Stimulated activated CD8-positive, alpha-beta memory T cell treated with anti-CD3 and anti-CD28 coated beads, Interleukin-15, amount 100 ng/mL, for 1 hour (primary cell): ENCODE data around the gene MAGEB1.

Source experiments
- DNase-seq: peaks from one replicate; pipeline ENCODE4 v3.0.0-alpha.2; 2020; ENCODE audit warnings: low read depth

Gene MAGEB1

GRCh38 chrX:30296408-30297254, 49.7 kb downstream of the MAGEB1 start:
- DNase-seq = no peak

GRCh38 chrX:30301208-30301607, 54.3 kb downstream of the MAGEB1 start:
- no peak for DNase-seq
